GM20000 (cell line): Measurements from ENCODE around the gene CUBN.
A peak's percentile ranks its signal among the peaks of the same experiment; 100 is the strongest.

Source experiments
- DNase-seq: peaks from one replicate; pipeline ENCODE4 v3.0.0; 2012; ENCODE audit warnings: low spot score
- CTCF ChIP-seq: IDR thresholded peaks from 2 replicates; pipeline ENCODE4 v1.5.1; 2012; ENCODE audit warnings: mild to moderate bottlenecking, control low read depth; ENCODE audit errors: extremely low read depth, missing control alignments

The CUBN gene

GRCh38 chr10:16820018-16820417 is 309.6 kb downstream of the CUBN start:
- no peak for TF ChIP-seq CTCF
- no peak for DNase-seq

- no peak for DNase-seq
- no peak for TF ChIP-seq CTCF
These were observed 310.2 kb downstream of the CUBN start for GRCh38 chr10:16819436-16819835.

GRCh38 chr10:16819026-16819425 is 310.6 kb downstream of the CUBN start:
- DNase-seq: no peak
- no peak for TF ChIP-seq CTCF

GRCh38 chr10:16817125-16818019 is 312.2 kb downstream of the CUBN start, which contains the start of gene RSU1:
TSS of gene RSU1 (minus strand) at chr10:16817424. CDS start at chr10:16817081, 343 bp downstream.
- TF ChIP-seq CTCF: no peak
- DNase-seq: peak; percentile 94

GRCh38 chr10:16816830-16817124 is 312.8 kb downstream of the CUBN start:
- no peak for TF ChIP-seq CTCF
- DNase-seq: no peak

GRCh38 chr10:16816171-16816570 is 313.4 kb downstream of the CUBN start:
- no peak for DNase-seq
- TF ChIP-seq CTCF: no peak

- no peak for DNase-seq
- TF ChIP-seq CTCF: no peak
These were observed 315.6 kb downstream of the CUBN start for GRCh38 chr10:16814012-16814411.
